ENCODE results near the gene FBXO22.

FBXO22 gene

GRCh38 chr15:75872403-75872990, 31.2 kb upstream of the FBXO22 start:
- Histone ChIP-seq H2AFZ (ENCODE audit: low read depth, low read length, severe bottlenecking) (no peak overlapping the region), H3K27ac (ENCODE audit: low read depth, low read length) (no peak overlapping the region), H3K36me3 (ENCODE audit: low read length) (peaks cover 10% of the 10 kb centered on the region; the same call in 1 of the 2 replicates), H4K20me1 (ENCODE audit: low read depth, low read length) (no peaks in the 10 kb centered on the region; the same call in 1 of the 2 replicates), H3K79me2 (ENCODE audit: insufficient read depth, low read length) (no peaks in the 10 kb centered on the region), H3K27me3 (ENCODE audit: low read length) (no peaks in the 10 kb centered on the region), H3K4me2 (ENCODE audit: low read depth, low read length, poor library complexity, severe bottlenecking) (no peak overlapping the region), H3K4me3 (ENCODE audit: insufficient read depth, low read length, poor library complexity, severe bottlenecking) (no peak overlapping the region), H3K9me3 (ENCODE audit: insufficient read depth, low read length) (no peaks in the 10 kb centered on the region), H3K9ac (ENCODE audit: low read length) (no peak overlapping the region), H3F3A (ENCODE audit: insufficient read depth) (no peaks in the 10 kb centered on the region; the same call in 1 of the 2 replicates), H3K9me2 (replicated peaks; ENCODE audit: insufficient read depth, low read length) (no peaks in the 10 kb centered on the region)
- no peak for TF ChIP-seq EZH2phosphoT487 (conservative IDR thresholded peaks at IDR 0.05; ENCODE audit: low read length)
- TF ChIP-seq CTCF (IDR thresholded peaks at IDR 0.05; ENCODE audit: insufficient read depth, low read length, poor library complexity, severe bottlenecking) = no peak

- no peaks in the 10 kb centered on the region; the same call in 1 of the 2 replicates for H3F3A ChIP-seq (ENCODE audit: insufficient read depth)
- H3K9me3 ChIP-seq (ENCODE audit: insufficient read depth, low read length) = no peaks in the 10 kb centered on the region
- H3K36me3 ChIP-seq (ENCODE audit: low read length) = no peaks in the 10 kb centered on the region; the same call in 1 of the 2 replicates
- no peaks in the 10 kb centered on the region for H3K27me3 ChIP-seq (ENCODE audit: low read length)
- H4K20me1 ChIP-seq (ENCODE audit: low read depth, low read length) = no peaks in the 10 kb centered on the region
- no peak overlapping the region for H3K4me2 ChIP-seq (ENCODE audit: low read depth, low read length, poor library complexity, severe bottlenecking)
- H3K4me3 ChIP-seq (ENCODE audit: insufficient read depth, low read length, poor library complexity, severe bottlenecking) = no peak overlapping the region
- TF ChIP-seq EZH2phosphoT487 (conservative IDR thresholded peaks at IDR 0.05; ENCODE audit: low read length) = no peak
- H3K79me2 ChIP-seq (ENCODE audit: insufficient read depth, low read length) = no peaks in the 10 kb centered on the region
- H3K27ac ChIP-seq (ENCODE audit: low read depth, low read length) = no peak overlapping the region
- no peak overlapping the region for H2AFZ ChIP-seq (ENCODE audit: low read depth, low read length, severe bottlenecking)
- H3K9ac ChIP-seq (ENCODE audit: low read length) = no peak overlapping the region
- no peaks in the 10 kb centered on the region for H3K9me2 ChIP-seq (replicated peaks; ENCODE audit: insufficient read depth, low read length)
These were observed 19.6 kb upstream of the FBXO22 start for GRCh38 chr15:75884041-75884440.

GRCh38 chr15:75887178-75887577, 16.5 kb upstream of the FBXO22 start:
- TF ChIP-seq CTCF (IDR thresholded peaks at IDR 0.05; ENCODE audit: insufficient read depth, low read length, poor library complexity, severe bottlenecking) (no peak), EZH2phosphoT487 (conservative IDR thresholded peaks at IDR 0.05; ENCODE audit: low read length) (no peak)
- Histone ChIP-seq H4K20me1 (ENCODE audit: low read depth, low read length) (no peaks in the 10 kb centered on the region), H3F3A (ENCODE audit: insufficient read depth) (no peaks in the 10 kb centered on the region; the same call in 1 of the 2 replicates), H2AFZ (ENCODE audit: low read depth, low read length, severe bottlenecking) (no peak overlapping the region), H3K27me3 (ENCODE audit: low read length) (no peaks in the 10 kb centered on the region), H3K9ac (ENCODE audit: low read length) (no peak overlapping the region), H3K27ac (ENCODE audit: low read depth, low read length) (no peak overlapping the region), H3K4me3 (ENCODE audit: insufficient read depth, low read length, poor library complexity, severe bottlenecking) (no peak overlapping the region), H3K4me2 (ENCODE audit: low read depth, low read length, poor library complexity, severe bottlenecking) (no peak overlapping the region), H3K9me2 (replicated peaks; ENCODE audit: insufficient read depth, low read length) (no peaks in the 10 kb centered on the region), H3K36me3 (ENCODE audit: low read length) (no peaks in the 10 kb centered on the region; the same call in 1 of the 2 replicates), H3K9me3 (ENCODE audit: insufficient read depth, low read length) (no peaks in the 10 kb centered on the region), H3K79me2 (ENCODE audit: insufficient read depth, low read length) (no peaks in the 10 kb centered on the region)

- no peaks in the 10 kb centered on the region for H3K9me3 ChIP-seq (ENCODE audit: insufficient read depth, low read length)
- no peaks in the 10 kb centered on the region for H3K79me2 ChIP-seq (ENCODE audit: insufficient read depth, low read length)
- H3K36me3 ChIP-seq (ENCODE audit: low read length) = peaks cover 3% of the 10 kb centered on the region
- H4K20me1 ChIP-seq (ENCODE audit: low read depth, low read length) = no peaks in the 10 kb centered on the region
- peaks cover 4% of the 10 kb centered on the region; the same call in 1 of the 2 replicates for H3F3A ChIP-seq (ENCODE audit: insufficient read depth)
- no peak for TF ChIP-seq CTCF (IDR thresholded peaks at IDR 0.05; ENCODE audit: insufficient read depth, low read length, poor library complexity, severe bottlenecking)
- TF ChIP-seq EZH2phosphoT487 (conservative IDR thresholded peaks at IDR 0.05; ENCODE audit: low read length) = no peak
- H3K9me2 ChIP-seq (replicated peaks; ENCODE audit: insufficient read depth, low read length) = no peaks in the 10 kb centered on the region
- no peak overlapping the region for H3K27ac ChIP-seq (ENCODE audit: low read depth, low read length)
- no peaks in the 10 kb centered on the region for H3K27me3 ChIP-seq (ENCODE audit: low read length)
- H2AFZ ChIP-seq (ENCODE audit: low read depth, low read length, severe bottlenecking) = no peak overlapping the region
- no peak overlapping the region for H3K4me2 ChIP-seq (ENCODE audit: low read depth, low read length, poor library complexity, severe bottlenecking)
- H3K9ac ChIP-seq (ENCODE audit: low read length) = no peak overlapping the region
- no peak overlapping the region for H3K4me3 ChIP-seq (ENCODE audit: insufficient read depth, low read length, poor library complexity, severe bottlenecking)
These were observed 11.8 kb upstream of the FBXO22 start for GRCh38 chr15:75891895-75892294.
